Glutamatergic neuron (in vitro differentiated cells): ENCODE measurements around the gene ZNF423. TPM values are rescaled to one million over a fixed set of nuclear protein-coding genes. Genes with fewer than 3 reads are reported as not detected.

Experiments
- DNase-seq: peaks from one replicate; pipeline ENCODE4 v3.0.0; 2022
- H3K27ac Mint-ChIP-seq: one replicate; pipeline ENCODE4 v1.8.0; 2020; ENCODE audit warnings: mild to moderate bottlenecking, mixed read lengths, inconsistent platforms; ENCODE audit not compliant: unreplicated experiment
- H3K27me3 Mint-ChIP-seq: one replicate; pipeline ENCODE4 v1.8.0; 2020; ENCODE audit warnings: mild to moderate bottlenecking, moderate library complexity, mixed read lengths, inconsistent platforms; ENCODE audit not compliant: unreplicated experiment
- H3K36me3 Mint-ChIP-seq: one replicate; pipeline ENCODE4 v1.8.0; 2020; ENCODE audit warnings: mild to moderate bottlenecking, mixed read lengths, inconsistent platforms; ENCODE audit not compliant: unreplicated experiment
- H3K4me1 Mint-ChIP-seq: one replicate; pipeline ENCODE4 v1.8.0; 2020; ENCODE audit warnings: mild to moderate bottlenecking, low read depth, mixed read lengths, inconsistent platforms; ENCODE audit not compliant: unreplicated experiment
- H3K4me3 Mint-ChIP-seq: one replicate; pipeline ENCODE4 v1.8.0; 2020; ENCODE audit warnings: mild to moderate bottlenecking, mixed read lengths, inconsistent platforms; ENCODE audit not compliant: unreplicated experiment
- H3K9me3 Mint-ChIP-seq: one replicate; pipeline ENCODE4 v1.8.0; 2020; ENCODE audit warnings: mild to moderate bottlenecking, moderate library complexity, mixed read lengths, inconsistent platforms; ENCODE audit not compliant: unreplicated experiment
- CTCF ChIP-seq: fragments of 200-600 bp; sonication (generic); IDR thresholded peaks from one replicate; pipeline ENCODE4 v1.5.0; 2021; ENCODE audit not compliant: partially characterized antibody, unreplicated experiment
- total RNA-seq: library from RNA; stranded (reverse); fragmentation: NEBNext Ultra II Directional; extraction: Animal tissue kit (Norgen Biotek cat#: 25700); gene quantifications from one replicate; pipeline ENCODE4 v1.2.1, GENCODE V29; 2021; ENCODE audit not compliant: unreplicated experiment

ZNF423 gene
- total RNA-seq, 1 donor from 2014 or later = 149 TPM

GRCh38 chr16:49552313-49552928 is 303.5 kb downstream of the ZNF423 start:
- DNase-seq = no peak

GRCh38 chr16:49550666-49551065 is 305.2 kb downstream of the ZNF423 start:
- no peak for DNase-seq
- peaks cover 27% of the 10 kb centered on the region for H3K9me3 Mint-ChIP-seq
- H3K4me1 Mint-ChIP-seq = peaks cover 54% of the 10 kb centered on the region
- no peak overlapping the region for H3K4me3 Mint-ChIP-seq
- no peak overlapping the region for H3K27ac Mint-ChIP-seq
- H3K36me3 Mint-ChIP-seq = no peaks in the 10 kb centered on the region
- peaks cover 18% of the 10 kb centered on the region for H3K27me3 Mint-ChIP-seq
- TF ChIP-seq CTCF = no peak

More at GRCh38 chr16:49552313-49552928, 303.5 kb downstream of the ZNF423 start:
- no peak for TF ChIP-seq CTCF
- no peak overlapping the region for H3K4me3 Mint-ChIP-seq
- H3K36me3 Mint-ChIP-seq = no peaks in the 10 kb centered on the region
- H3K27ac Mint-ChIP-seq = no peak overlapping the region
- peaks cover 14% of the 10 kb centered on the region for H3K27me3 Mint-ChIP-seq
- H3K9me3 Mint-ChIP-seq = peaks cover 22% of the 10 kb centered on the region
- H3K4me1 Mint-ChIP-seq = peaks cover 41% of the 10 kb centered on the region

- no peak overlapping the region for H3K4me3 Mint-ChIP-seq
- peaks cover 18% of the 10 kb centered on the region for H3K27me3 Mint-ChIP-seq
- H3K9me3 Mint-ChIP-seq = peaks cover 27% of the 10 kb centered on the region
- no peaks in the 10 kb centered on the region for H3K36me3 Mint-ChIP-seq
- TF ChIP-seq CTCF = no peak
- no peak for DNase-seq
- peak overlapping the region; percentile 73 for H3K27ac Mint-ChIP-seq
- peaks cover 56% of the 10 kb centered on the region for H3K4me1 Mint-ChIP-seq
These were observed 305.8 kb downstream of the ZNF423 start for GRCh38 chr16:49550140-49550539.

- DNase-seq = peak; percentile 43
- Mint-ChIP-seq H3K4me3 (peak overlapping the region; percentile 81), H3K27ac (peak overlapping the region; percentile 97), H3K36me3 (no peaks in the 10 kb centered on the region), H3K9me3 (peaks cover 35% of the 10 kb centered on the region), H3K4me1 (peaks cover 69% of the 10 kb centered on the region), H3K27me3 (peaks cover 22% of the 10 kb centered on the region)
- no peak for TF ChIP-seq CTCF
These were observed 307.5 kb downstream of the ZNF423 start for GRCh38 chr16:49548325-49548970.

GRCh38 chr16:49547448-49547847 is 308.5 kb downstream of the ZNF423 start:
- Mint-ChIP-seq H3K9me3 (peaks cover 42% of the 10 kb centered on the region), H3K4me1 (peaks cover 74% of the 10 kb centered on the region), H3K27ac (peak overlapping the region; percentile 97), H3K27me3 (peaks cover 22% of the 10 kb centered on the region), H3K4me3 (peak overlapping the region; percentile 81), H3K36me3 (no peaks in the 10 kb centered on the region)
- no peak for DNase-seq
- no peak for TF ChIP-seq CTCF
